Measurements from ENCODE around the gene GLA.

GLA gene

GRCh38 chrX:101416691-101417090 lies 9.0 kb upstream of the GLA start:
- TF ChIP-seq, protein P1, sequence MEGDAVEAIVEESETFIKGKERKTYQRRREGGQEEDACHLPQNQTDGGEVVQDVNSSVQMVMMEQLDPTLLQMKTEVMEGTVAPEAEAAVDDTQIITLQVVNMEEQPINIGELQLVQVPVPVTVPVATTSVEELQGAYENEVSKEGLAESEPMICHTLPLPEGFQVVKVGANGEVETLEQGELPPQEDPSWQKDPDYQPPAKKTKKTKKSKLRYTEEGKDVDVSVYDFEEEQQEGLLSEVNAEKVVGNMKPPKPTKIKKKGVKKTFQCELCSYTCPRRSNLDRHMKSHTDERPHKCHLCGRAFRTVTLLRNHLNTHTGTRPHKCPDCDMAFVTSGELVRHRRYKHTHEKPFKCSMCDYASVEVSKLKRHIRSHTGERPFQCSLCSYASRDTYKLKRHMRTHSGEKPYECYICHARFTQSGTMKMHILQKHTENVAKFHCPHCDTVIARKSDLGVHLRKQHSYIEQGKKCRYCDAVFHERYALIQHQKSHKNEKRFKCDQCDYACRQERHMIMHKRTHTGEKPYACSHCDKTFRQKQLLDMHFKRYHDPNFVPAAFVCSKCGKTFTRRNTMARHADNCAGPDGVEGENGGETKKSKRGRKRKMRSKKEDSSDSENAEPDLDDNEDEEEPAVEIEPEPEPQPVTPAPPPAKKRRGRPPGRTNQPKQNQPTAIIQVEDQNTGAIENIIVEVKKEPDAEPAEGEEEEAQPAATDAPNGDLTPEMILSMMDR (IDR thresholded peaks at IDR 0.05; ENCODE audit: low read depth, low read length, missing control alignments) = no peak
- H3K4me3 ChIP-seq (replicated peaks; ENCODE audit: low read depth, low read length) = no peak overlapping the region
- no peak for DNase-seq (ENCODE audit: extremely low read depth, low read depth)

DNA sequence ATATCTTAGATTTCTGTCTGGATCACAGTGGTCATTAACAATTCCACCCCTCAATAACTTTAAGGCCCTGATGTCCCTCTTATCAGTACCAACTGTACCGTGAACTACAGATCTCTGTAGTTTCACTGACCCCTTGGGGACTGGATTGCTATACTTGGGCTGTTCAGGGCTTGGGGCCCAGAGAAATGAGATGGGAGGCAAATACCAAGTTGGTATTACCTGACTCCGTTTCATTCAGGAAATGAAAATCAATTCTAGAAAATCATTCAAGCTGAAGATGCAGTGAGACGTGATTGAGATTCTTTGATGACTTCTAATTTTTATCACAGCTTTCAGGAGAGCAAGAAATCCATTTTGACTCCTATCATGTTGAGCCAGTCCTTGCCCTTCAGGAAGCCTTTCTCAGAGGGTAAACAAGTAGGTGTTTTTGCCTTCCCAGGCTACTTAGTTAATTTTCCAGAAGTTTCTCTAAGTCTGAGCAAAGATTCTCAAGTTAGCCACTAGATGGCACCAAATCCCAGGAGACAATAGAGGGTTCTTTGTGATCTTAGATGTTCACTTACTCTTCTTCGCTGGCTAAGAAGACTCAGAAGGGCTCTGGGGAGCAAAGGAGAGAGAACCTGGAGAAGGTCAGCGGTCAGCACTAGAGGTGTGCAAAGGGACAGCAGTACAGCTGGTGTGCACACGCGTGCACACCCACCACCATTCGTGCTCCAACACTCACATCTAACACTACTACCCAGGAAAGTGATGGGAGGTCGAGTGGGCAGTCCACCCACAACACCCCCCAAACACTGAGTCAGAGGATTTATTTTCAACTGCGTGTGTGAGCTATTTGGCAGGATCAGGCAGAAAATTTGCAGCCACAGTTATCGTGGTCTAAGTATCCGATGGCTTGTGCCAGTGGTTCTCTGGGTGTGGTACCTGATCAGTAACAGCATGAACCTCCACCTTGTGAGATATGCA lies 7.7 kb upstream of the GLA start:
- DNase-seq (ENCODE audit: extremely low read depth, low read depth) = no peak
- TF ChIP-seq, protein P1 (IDR thresholded peaks at IDR 0.05; ENCODE audit: low read depth, low read length, missing control alignments) = peak; percentile 59
- H3K4me3 ChIP-seq (replicated peaks; ENCODE audit: low read depth, low read length) = no peak overlapping the region

DNA sequence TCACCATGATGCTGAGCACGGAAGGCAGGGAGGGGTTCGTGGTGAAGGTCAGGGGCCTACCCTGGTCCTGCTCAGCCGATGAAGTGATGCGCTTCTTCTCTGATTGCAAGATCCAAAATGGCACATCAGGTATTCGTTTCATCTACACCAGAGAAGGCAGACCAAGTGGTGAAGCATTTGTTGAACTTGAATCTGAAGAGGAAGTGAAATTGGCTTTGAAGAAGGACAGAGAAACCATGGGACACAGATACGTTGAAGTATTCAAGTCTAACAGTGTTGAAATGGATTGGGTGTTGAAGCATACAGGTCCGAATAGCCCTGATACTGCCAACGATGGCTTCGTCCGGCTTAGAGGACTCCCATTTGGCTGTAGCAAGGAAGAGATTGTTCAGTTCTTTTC lies 4.3 kb upstream of the GLA start:
- DNase-seq (ENCODE audit: extremely low read depth, low read depth) = no peak
- TF ChIP-seq, protein P1 (IDR thresholded peaks at IDR 0.05; ENCODE audit: low read depth, low read length, missing control alignments) = no peak

GRCh38 chrX:101410461-101410860 lies 2.7 kb upstream of the GLA start:
- H3K4me3 ChIP-seq (replicated peaks; ENCODE audit: low read depth, low read length) = peak overlapping the region; percentile 77
- TF ChIP-seq, protein P1 (IDR thresholded peaks at IDR 0.05; ENCODE audit: low read depth, low read length, missing control alignments) = no peak
- no peak for DNase-seq (ENCODE audit: extremely low read depth, low read depth)

More for the DNA sequence above, 4.3 kb upstream of the GLA start:
- H3K4me3 ChIP-seq (replicated peaks; ENCODE audit: low read depth, low read length) = no peak overlapping the region

- TF ChIP-seq, protein P1 (IDR thresholded peaks at IDR 0.05; ENCODE audit: low read depth, low read length, missing control alignments) = no peak
- peak overlapping the region; percentile 77 for H3K4me3 ChIP-seq (replicated peaks; ENCODE audit: low read depth, low read length)
- DNase-seq (ENCODE audit: extremely low read depth, low read depth) = no peak
Measured at GRCh38 chrX:101409043-101409442, 1.3 kb upstream of the GLA start.

DNA sequence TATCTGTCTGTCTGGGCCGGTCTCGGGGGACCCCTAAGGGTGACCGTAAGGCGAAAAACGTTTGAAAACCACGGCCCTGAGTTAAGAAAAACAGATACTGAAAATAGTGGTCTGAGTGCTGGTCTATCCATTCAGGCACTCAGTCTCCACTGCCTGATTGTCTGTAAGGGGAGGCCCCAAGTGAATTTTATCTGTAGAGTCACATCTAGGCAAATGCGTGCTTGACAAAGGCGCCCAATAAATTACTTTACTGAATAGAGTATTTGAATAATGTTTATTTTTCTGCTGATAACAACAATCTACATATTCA lies 762 bp upstream of the GLA start:
- peak overlapping the region; percentile 77 for H3K4me3 ChIP-seq (replicated peaks; ENCODE audit: low read depth, low read length)
- TF ChIP-seq, protein P1 (IDR thresholded peaks at IDR 0.05; ENCODE audit: low read depth, low read length, missing control alignments) = no peak
- DNase-seq (ENCODE audit: extremely low read depth, low read depth) = no peak

All from HFF-Myc (cell line).